GM12878 (cell line): Measurements from ENCODE around the gene ZG16. TPM values are rescaled to one million over a fixed set of nuclear protein-coding genes. Genes with fewer than 3 reads are reported as not detected.

Experiments used
- BMI1 ChIP-seq: fragments of 450-650 bp; IDR thresholded peaks from 2 replicates; pipeline ENCODE4 v1.6.1; 2016; ENCODE audit warnings: mild to moderate bottlenecking, moderate library complexity, borderline replicate concordance
- CBX3 ChIP-seq: fragments of 200-600 bp; sonication (generic); IDR thresholded peaks from 2 replicates; pipeline ENCODE4 v1.6.1; 2016; ENCODE audit warnings: low read depth, borderline replicate concordance
- ESRRA ChIP-seq: IDR thresholded peaks from 2 replicates; pipeline ENCODE4 v1.6.1; 2012; ENCODE audit warnings: mild to moderate bottlenecking, low read length, improper control_type of control experiment
- ETV6 ChIP-seq, 2 experiments: fragments of 450-650 bp in 1 of 2; IDR thresholded peaks in 1 of 2; conservative IDR thresholded peaks in 1 of 2; 2 replicates each; pipeline ENCODE4 v1.6.1; 2014; ENCODE audit warnings: antibody characterized with exemption in 1 of 2, borderline replicate concordance in 1 of 2, low read depth in 1 of 2, mild to moderate bottlenecking in 1 of 2, moderate library complexity in 1 of 2
- FOS ChIP-seq: IDR thresholded peaks from 3 replicates; pipeline ENCODE4 v1.6.1; 2011; ENCODE audit warnings: borderline replicate concordance; ENCODE audit not compliant: insufficient read length; ENCODE audit errors: extremely low read depth
- GATAD2B ChIP-seq: fragments of 450-650 bp; conservative IDR thresholded peaks from 2 replicates; pipeline ENCODE4 v1.6.1; 2017; ENCODE audit warnings: low read depth, mild to moderate bottlenecking, moderate library complexity
- HDAC6 ChIP-seq: fragments of 200-600 bp; sonication (generic); IDR thresholded peaks from one replicate; pipeline ENCODE4 v1.8.0; 2017; ENCODE audit warnings: antibody characterized with exemption; ENCODE audit not compliant: unreplicated experiment
- IKZF1 ChIP-seq: fragments of 450-650 bp; conservative IDR thresholded peaks from 2 replicates; pipeline ENCODE4 v1.6.1; 2017; ENCODE audit warnings: antibody characterized with exemption, mild to moderate bottlenecking
- IKZF2 ChIP-seq, 2 experiments: fragments of 450-650 bp; IDR thresholded peaks; 2 replicates each; pipeline ENCODE4 v1.6.1; 2017; ENCODE audit warnings: mild to moderate bottlenecking in 2 of 2, moderate library complexity in 2 of 2
- JUND ChIP-seq: IDR thresholded peaks from 2 replicates; pipeline ENCODE4 v1.6.1; 2012; ENCODE audit warnings: low read depth, mild to moderate bottlenecking, low read length, improper control_type of control experiment, moderate library complexity
- MEF2B ChIP-seq: fragments of 450-650 bp; IDR thresholded peaks from 2 replicates; pipeline ENCODE4 v1.6.1; 2018; ENCODE audit warnings: mild to moderate bottlenecking, moderate library complexity; ENCODE audit not compliant: partially characterized antibody, poor library complexity, severe bottlenecking
- MXI1 ChIP-seq: fragments of 150-350 bp; IDR thresholded peaks from 2 replicates; pipeline ENCODE4 v1.6.1; 2011; ENCODE audit warnings: low read depth, mild to moderate bottlenecking, inconsistent platforms, low read length, improper control_type of control experiment
- PAX8 ChIP-seq: fragments of 450-650 bp; IDR thresholded peaks from 2 replicates; pipeline ENCODE4 v1.6.1; 2017; ENCODE audit warnings: mild to moderate bottlenecking, moderate library complexity
- RCOR1 ChIP-seq: conservative IDR thresholded peaks from 2 replicates; pipeline ENCODE4 v1.6.1; 2012; ENCODE audit warnings: low read depth, low read length, improper control_type of control experiment
- RFX5 ChIP-seq: IDR thresholded peaks from 2 replicates; pipeline ENCODE4 v1.6.1; 2011; ENCODE audit warnings: low read depth, low read length, improper control_type of control experiment
- RUNX3 ChIP-seq: IDR thresholded peaks from 2 replicates; pipeline ENCODE4 v1.6.1; 2012; ENCODE audit warnings: low read length, inconsistent platforms
- SUPT20H ChIP-seq: IDR thresholded peaks from 2 replicates; pipeline ENCODE4 v1.6.1; 2011; ENCODE audit warnings: low read depth, mild to moderate bottlenecking, low read length, moderate library complexity, borderline replicate concordance; ENCODE audit not compliant: control insufficient read depth
- TCF3 ChIP-seq: IDR thresholded peaks from 2 replicates; pipeline ENCODE4 v1.6.1; 2012; ENCODE audit warnings: low read depth, mild to moderate bottlenecking, low read length, borderline replicate concordance; ENCODE audit not compliant: insufficient read depth
- USF2 ChIP-seq: IDR thresholded peaks from 2 replicates; pipeline ENCODE4 v1.6.1; 2011; ENCODE audit warnings: low read depth, low read length, improper control_type of control experiment, borderline replicate concordance
- WRNIP1 ChIP-seq: IDR thresholded peaks from 2 replicates; pipeline ENCODE4 v1.6.1; 2011; ENCODE audit warnings: low read depth, low read length, improper control_type of control experiment, borderline replicate concordance
- YBX1 ChIP-seq: fragments of 450-650 bp; IDR thresholded peaks from 2 replicates; pipeline ENCODE4 v1.6.1; 2016; ENCODE audit warnings: antibody characterized with exemption
- YY1 ChIP-seq: IDR thresholded peaks from 2 replicates; pipeline ENCODE4 v1.6.1; 2011; ENCODE audit warnings: low read depth, mild to moderate bottlenecking, low read length
- ZNF384 ChIP-seq: IDR thresholded peaks from 2 replicates; pipeline ENCODE4 v1.6.1; 2012; ENCODE audit warnings: low read depth, mild to moderate bottlenecking, low read length, improper control_type of control experiment, borderline replicate concordance
- polyA plus RNA-seq, 11 experiments: library from polyadenylated mRNA; depleted of rRNA in 4 of 11; unstranded in 6 of 11; stranded (reverse) in 5 of 11; fragments of >200 nt; fragmentation: Nextera tagmentation in 4 of 11; fragmentation: Illumina TruSeq in 1 of 11; extraction: Ambion mirVana in 4 of 11; extraction: Trizol in 1 of 11; gene quantifications; 1 replicate in 1 of 11; 2 replicates in 10 of 11; pipeline versions ENCODE4 v1.2.1 to v1.2.3, GENCODE V29; 2011 to 2016; ENCODE audit warnings: inconsistent platforms in 2 of 11, missing spikeins in 2 of 11, low read depth in 1 of 11
- total RNA-seq, 4 experiments: library from RNA; depleted of rRNA in 3 of 4; stranded (reverse); fragments of >200 nt in 3 of 4; fragmentation: Illumina TruSeq in 1 of 4; extraction: Trizol in 1 of 4; gene quantifications; 2 replicates each; pipeline versions ENCODE4 v1.2.1 to v1.2.3, GENCODE V29; 2013 to 2021
- TF ChIP-seq, protein P1 (sequence below): IDR thresholded peaks from 2 replicates; pipeline ENCODE4 v1.6.1; 2011; ENCODE audit warnings: low read depth, mild to moderate bottlenecking, low read length, moderate library complexity, borderline replicate concordance; ENCODE audit errors: extremely low read depth
- TF ChIP-seq, protein P2 (sequence below): fragments of 150-350 bp; IDR thresholded peaks from 2 replicates; pipeline ENCODE4 v1.6.1; 2016; ENCODE audit warnings: low read depth, low read length

ZG16 gene
- total and polyA plus RNA-seq, 10 of the 15 experiments (the other 5 are each of a cell fraction or from before 2014, with no cell fraction given) = not detected

DNA sequence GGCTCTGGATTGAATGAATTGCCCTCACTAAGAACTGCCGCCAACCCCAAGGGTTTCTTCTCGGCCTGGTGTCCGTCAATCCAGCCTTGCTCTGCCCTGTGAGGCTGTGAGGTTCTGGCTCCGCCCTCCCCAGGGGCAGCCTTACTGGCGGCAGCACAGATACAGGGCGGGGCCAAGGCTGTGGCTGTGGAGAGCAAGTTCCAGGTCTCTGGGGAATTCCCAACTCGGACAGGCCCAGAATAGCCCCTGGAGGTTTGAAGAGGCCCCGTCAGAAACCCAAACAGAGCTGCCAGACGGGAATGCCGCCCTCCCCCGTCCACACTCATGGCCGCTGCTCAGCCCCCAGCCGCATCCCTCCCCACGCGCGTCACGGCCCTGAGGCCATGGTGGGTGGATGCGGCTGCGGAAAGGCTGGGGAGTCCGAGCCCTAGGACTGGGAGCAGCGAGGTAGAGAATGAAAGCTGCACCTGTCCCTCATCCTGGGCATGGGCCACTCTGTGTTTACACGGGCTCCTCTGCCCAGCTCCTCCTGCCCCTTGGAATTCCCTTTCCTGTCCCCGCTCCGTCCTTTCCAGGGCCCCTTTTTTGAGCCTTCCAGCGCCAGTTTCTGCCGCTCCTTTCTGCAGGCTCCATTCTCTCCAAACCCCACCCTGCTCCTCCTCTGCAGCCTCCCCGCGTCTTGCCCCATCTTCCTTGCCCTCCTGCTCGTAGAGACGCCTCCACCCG is 33.3 kb downstream of the ZG16 start (continued):
- TF ChIP-seq, protein P1, sequence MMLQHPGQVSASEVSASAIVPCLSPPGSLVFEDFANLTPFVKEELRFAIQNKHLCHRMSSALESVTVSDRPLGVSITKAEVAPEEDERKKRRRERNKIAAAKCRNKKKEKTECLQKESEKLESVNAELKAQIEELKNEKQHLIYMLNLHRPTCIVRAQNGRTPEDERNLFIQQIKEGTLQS = no peak
- no peak for TF ChIP-seq RUNX3
- no peak for TF ChIP-seq ZNF384
- TF ChIP-seq RFX5 = no peak; the same call in 1 of the 2 replicates
- TF ChIP-seq PAX8 = no peak
- TF ChIP-seq YBX1 = no peak
- TF ChIP-seq YY1 = peak; percentile 86
- no peak for TF ChIP-seq SUPT20H
- TF ChIP-seq JUND = no peak
- TF ChIP-seq MXI1 = 0 out of 2 replicates have a peak, but pooled peaks have one; percentile 17
- TF ChIP-seq RCOR1 = no peak
- TF ChIP-seq, protein P2, sequence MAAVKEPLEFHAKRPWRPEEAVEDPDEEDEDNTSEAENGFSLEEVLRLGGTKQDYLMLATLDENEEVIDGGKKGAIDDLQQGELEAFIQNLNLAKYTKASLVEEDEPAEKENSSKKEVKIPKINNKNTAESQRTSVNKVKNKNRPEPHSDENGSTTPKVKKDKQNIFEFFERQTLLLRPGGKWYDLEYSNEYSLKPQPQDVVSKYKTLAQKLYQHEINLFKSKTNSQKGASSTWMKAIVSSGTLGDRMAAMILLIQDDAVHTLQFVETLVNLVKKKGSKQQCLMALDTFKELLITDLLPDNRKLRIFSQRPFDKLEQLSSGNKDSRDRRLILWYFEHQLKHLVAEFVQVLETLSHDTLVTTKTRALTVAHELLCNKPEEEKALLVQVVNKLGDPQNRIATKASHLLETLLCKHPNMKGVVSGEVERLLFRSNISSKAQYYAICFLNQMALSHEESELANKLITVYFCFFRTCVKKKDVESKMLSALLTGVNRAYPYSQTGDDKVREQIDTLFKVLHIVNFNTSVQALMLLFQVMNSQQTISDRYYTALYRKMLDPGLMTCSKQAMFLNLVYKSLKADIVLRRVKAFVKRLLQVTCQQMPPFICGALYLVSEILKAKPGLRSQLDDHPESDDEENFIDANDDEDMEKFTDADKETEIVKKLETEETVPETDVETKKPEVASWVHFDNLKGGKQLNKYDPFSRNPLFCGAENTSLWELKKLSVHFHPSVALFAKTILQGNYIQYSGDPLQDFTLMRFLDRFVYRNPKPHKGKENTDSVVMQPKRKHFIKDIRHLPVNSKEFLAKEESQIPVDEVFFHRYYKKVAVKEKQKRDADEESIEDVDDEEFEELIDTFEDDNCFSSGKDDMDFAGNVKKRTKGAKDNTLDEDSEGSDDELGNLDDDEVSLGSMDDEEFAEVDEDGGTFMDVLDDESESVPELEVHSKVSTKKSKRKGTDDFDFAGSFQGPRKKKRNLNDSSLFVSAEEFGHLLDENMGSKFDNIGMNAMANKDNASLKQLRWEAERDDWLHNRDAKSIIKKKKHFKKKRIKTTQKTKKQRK = no peak
- TF ChIP-seq FOS = peak; percentile 5
- TF ChIP-seq IKZF2 (IDR thresholded peaks at IDR 0.05) = peak; percentile 99
- TF ChIP-seq BMI1 = no peak
- peak; percentile 41; the same call in 1 of the 2 replicates for TF ChIP-seq TCF3
- peak; percentile 97 for TF ChIP-seq MEF2B
- no peak for TF ChIP-seq USF2
- no peak for TF ChIP-seq ESRRA
- TF ChIP-seq ETV6 (conservative IDR thresholded peaks at IDR 0.05 in 1 of 2, IDR thresholded peaks at IDR 0.05 in 1 of 2; ENCODE audit: borderline replicate concordance in 1 of 2, low read depth in 1 of 2) = no peak
- no peak for TF ChIP-seq CBX3
- no peak for TF ChIP-seq HDAC6
- TF ChIP-seq IKZF1 = peak; percentile 100
- no peak for TF ChIP-seq WRNIP1
- TF ChIP-seq GATAD2B = peak; percentile 48
